NCI-H2171 treated with DMSO at 0.1 percent for 48 hours (cell line): ENCODE results near the gene MYRIP.
"Not testable (repeated sequence)": the region's sequence is repeated elsewhere in the genome, so short reads cannot be mapped to it uniquely, and the experiment has no call there.

Experiments
- DNase-seq: peaks from one replicate; lab custom pipeline; 2025; lab: John Stamatoyannopoulos, UW

The MYRIP gene

DNA sequence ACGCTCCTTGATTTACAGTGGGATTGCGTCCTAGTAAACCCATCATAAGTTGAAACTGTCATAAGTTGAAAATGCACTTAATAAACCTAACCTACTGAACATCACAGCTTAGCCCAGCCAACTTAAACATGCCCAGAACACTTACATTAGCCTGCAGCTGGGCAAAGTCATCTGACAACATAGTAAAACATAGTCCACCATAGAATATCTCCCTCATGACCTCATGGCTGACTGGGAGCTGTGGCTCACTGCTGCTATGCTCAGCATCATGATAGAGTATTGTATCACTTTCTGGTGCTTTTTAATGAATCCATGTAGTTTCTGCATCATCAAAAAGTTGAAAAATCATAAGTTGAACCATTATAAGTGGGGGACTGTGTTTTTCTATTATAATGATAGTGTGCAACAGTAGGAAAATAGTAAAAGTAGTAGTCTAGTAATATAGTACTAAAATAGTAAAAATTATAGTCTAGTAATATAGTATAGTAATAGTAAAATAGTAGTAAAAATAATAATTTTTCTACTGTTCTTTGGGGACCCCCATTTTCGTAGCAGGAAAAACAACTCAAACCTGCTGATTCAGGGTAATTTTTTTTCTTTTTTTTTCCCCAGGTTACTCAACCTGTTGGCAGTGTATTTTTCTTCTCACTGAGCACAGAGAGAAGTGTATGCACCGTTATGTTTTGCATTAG lies 233.5 kb downstream of the MYRIP start:
- DNase-seq, result no peak

DNA sequence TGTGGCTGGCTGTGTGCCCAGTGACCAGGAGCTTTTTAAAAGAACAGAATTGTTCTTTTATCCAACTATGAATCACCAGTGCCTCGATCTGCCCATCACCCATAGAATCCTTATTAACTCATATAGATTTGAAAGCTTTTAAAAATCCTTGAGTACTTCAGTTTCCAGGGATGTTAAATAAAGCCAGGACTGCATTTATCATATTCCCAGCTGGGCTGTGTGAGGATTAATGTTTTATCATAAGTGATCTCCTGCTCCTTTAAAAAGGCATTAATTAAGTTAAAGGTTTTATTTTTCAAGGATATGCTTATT lies 234.0 kb downstream of the MYRIP start:
- no peak for DNase-seq

DNA sequence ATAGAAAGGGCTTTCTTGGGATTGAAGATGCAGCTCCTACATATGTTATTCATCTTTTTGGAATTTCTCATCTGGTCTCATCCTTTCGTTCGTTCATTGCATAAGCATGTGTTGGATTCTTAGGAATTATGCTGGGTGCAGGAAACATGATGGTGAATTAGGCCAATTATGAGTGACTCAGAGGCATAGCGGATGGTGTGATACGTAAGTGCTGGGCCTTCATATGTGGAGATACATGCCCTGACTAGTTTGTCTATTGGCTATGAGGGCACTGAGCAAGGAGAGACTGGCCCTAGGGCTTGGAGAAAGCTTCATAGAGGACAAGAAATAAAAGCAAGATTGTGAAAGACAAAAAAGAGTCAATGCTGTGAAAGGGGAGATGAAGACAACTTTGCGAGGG lies 235.1 kb downstream of the MYRIP start:
- no peak for DNase-seq

DNA sequence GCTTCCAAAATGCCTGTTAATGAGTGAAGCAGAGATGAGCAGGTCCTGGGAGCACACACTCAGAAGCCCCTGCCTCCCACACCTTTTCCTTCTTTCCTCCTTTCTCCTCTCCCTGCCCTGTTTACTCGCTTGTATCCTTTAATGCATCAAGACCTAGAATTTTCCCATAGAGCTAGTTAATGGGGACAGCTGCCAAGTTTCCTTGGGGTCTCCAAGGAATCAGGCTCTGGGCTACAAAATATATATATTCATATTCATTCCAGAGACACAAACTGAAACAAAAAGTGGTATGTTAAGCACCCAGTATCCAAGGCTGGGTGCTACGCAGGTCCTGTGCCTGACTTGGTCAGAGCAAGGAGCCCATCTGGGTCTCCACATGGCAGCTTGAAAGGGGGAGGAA lies 235.6 kb downstream of the MYRIP start:
- no peak for DNase-seq

DNA sequence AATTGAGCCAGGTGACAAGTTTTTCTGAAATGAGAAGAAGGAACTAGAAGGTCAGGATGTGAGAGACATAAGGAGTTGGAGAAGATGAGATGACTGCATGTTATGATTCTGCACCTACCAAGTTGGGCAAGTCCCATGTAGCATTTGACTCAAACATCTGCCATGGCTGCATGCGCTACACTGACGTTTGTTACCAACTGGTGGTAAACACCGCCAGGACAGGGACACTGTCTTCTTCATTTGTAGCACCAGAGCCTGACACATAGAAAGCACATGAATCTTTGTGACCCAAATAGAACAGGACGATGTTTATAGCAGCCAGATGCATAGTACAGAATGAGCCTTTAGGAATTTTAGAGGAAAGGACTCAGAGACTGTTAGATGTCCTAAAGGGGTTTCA lies 236.7 kb downstream of the MYRIP start:
- no peak for DNase-seq

DNA sequence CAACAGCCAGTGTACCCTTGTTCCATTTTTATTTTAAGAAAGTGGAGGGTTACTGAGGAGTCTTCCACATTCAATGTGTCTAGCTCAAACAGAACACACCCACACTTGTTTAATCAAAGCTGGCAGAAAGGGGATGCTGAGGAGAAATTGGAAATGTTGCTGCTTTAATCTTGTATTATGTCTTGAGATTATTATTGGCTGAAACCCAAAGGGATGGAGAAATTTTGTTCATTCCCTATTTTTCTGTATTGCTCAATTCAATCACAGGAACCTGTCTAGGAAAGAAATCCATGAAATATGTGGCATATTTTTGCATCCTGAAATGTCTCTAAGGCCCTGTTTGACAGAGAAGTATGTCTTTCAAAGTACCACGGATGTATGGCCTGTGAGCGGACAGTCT lies 238.0 kb downstream of the MYRIP start:
- DNase-seq, result no peak

DNA sequence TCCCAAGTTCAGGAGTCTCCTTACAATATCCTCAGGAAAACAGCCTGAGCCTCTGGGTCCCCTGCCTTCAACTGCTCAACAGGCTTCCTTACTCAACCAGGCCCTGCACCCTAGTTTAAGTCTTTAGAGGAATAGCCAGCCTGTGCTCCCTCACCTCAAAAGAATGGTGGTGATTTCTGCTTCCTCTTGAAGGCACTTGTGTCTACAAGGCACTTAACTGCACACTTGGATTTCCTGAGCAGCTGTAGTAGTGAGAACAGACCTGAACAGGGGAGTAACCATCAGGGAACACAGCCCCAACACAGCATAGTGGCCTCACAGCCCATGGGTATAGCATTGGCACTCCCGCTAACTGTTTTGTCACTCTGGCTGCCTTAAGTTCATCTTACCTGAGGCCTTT lies 244.3 kb downstream of the MYRIP start:
- DNase-seq, result no peak

DNA sequence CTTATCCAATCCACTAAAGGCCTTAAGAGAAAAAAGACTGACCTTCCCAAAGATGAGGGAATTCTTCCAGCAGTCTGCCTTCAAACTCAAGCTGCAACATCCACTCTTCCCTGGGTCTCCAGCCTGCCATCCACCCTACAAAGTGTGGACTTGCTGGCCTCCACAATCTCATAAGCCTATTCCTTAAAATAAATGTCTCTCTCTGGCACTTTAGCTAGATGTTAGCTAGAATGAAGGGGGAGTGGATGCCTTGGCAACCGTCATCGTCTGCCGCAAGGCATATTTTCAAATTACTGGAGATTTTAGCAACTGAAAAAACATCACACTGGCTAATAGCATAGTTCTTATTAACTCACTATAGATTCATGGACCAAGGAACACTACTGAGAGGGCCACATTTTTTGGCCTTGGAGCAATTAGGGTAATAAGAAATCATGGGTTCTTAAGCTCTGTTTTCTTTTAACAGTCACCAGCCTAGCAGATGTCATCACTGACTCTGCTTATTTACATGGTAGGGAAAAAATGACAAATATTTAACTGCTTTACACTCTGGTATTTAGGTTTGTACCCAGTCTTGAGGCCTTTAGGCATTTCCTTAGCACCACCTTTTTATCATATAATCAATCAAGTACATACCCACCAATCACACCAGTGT lies 245.3 kb downstream of the MYRIP start:
- DNase-seq, result no peak

DNA sequence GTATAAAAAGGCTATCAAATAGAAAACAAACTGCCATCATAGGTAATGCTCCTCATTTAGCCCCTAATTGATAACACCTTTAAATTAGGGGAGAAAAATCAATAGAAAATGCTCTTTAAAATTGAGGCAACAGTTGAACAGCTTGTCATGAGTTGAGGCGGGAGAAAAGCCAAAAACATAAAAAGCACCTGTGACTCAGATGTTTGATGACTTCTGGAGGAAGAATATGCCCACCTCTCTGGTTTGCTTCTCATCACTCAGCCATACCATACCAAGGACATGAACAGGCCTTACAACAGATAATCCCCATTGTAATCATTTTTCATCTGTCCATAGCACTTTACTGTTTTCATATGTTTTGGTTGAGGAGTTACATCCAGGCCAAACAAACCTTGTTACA lies 246.0 kb downstream of the MYRIP start:
- DNase-seq, result no peak

DNA sequence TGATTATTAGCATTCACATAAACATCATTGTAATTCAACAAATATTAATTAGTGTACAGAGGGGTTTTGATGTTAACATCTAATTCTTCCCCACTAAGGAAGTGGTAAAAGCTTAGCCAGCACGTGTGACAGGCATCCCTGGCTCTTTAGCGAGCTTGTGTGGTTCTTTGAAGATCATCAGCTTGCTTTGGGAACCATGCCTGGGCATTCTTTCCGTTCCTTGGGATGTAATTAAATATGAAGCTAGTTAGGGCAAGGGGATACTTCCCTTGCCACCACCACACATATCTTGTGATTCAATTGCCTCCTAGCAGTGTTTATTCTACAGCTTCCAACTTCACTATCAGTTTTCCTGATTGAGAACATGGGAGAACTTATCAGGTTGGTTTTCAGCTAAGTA lies 246.5 kb downstream of the MYRIP start:
- no peak for DNase-seq

DNA sequence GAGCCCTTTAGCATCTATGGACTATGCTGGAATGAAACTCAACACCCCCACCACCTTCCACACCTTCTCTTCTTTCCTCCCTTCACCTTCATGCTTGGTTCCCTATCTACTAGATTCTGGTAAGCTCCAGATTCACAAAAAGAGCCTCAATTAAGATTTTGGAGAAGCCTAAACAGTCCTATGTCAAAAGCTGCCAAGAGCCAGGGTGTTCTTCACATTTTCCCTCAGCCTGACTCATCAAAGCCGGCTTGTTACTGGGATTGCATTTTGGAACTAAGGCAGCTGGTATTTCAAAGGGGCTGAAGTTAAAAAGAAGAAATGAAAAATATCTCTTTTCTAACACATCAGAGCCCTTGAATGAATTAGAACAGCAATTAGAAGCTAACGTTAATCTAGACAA lies 247.7 kb downstream of the MYRIP start:
- no peak for DNase-seq

DNA sequence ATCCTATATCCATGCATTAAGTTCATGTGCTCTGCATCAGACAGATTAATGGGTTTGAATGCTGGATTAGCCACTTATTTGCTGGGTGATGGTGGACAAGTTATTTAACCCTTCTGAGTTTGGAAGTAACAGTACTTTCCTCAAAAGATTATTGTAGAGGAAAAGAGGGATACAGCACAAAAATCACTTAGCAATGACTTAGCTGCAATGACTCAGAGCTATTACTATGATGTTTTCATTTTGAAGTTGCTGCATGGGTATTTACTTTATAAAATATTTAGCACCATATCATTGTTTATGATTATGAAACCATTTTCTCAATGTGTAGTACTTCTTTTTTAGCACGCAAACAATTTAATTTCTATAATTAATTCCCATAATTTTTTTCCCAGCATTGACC lies 248.4 kb downstream of the MYRIP start:
- no peak for DNase-seq

DNA sequence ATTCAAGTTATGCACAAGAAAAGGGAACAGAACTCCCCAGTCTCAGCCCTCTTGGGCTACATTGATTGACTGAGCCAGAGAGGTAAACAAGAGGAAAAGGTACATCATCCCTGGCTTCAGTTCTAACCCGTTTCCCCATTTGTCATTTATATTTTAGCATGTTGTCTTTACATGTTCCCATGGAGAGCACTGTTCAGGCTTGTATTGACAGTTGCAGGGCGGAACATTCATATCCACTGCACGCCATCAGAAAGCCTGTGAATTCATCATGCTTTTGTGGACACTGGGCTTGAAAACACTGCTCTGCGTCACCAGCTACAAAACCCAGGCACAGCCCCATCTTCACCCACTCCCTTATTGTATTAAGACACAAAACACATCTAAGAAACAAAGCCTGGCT lies 259.2 kb downstream of the MYRIP start:
- DNase-seq, result no peak

DNA sequence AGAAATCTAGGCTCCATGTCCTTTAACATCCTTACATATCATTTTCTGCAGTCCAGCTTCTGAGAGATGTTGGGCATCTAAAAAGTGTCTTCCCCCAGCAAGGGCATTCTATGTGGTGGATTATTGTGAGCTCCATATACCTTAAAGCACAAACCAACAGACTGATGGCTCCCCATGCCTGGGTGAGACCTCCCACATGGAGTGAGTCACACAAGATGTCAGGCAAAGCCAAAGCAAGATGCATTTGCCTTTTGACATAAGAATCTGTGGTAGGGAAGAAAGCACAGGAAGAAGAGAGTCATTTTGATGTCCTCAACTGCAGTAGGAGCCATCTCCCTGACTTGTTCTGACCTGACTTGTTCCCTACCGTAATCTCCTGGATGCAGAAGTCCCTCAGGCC lies 261.4 kb downstream of the MYRIP start:
- no peak for DNase-seq

DNA sequence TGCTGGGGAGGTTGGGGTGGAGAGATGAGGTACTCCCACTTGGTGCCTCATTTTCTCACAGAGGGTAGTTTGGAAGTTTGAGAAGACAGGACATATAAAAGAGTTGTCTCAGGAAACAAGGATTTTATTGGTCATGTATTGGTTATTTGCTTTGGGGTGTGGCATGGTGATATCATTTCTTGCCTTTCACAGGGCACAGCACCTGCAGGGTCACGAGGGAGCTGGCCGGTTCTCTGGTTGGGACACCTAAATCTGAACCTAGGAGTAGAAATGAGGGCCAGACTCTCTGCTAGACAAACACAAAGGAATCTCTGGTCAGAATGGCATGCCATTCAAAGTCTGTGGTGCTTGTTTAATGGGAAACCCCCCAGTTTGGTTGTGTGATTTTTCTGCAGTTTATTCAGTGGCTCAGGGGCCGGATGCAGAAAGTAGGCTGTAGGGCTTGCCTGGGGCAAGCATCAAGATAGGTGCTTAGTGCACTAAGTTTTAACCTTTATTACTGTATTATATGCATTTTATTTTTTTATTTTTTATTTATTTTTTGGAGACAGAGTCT lies 262.4 kb downstream of the MYRIP start:
- no peak for DNase-seq

DNA sequence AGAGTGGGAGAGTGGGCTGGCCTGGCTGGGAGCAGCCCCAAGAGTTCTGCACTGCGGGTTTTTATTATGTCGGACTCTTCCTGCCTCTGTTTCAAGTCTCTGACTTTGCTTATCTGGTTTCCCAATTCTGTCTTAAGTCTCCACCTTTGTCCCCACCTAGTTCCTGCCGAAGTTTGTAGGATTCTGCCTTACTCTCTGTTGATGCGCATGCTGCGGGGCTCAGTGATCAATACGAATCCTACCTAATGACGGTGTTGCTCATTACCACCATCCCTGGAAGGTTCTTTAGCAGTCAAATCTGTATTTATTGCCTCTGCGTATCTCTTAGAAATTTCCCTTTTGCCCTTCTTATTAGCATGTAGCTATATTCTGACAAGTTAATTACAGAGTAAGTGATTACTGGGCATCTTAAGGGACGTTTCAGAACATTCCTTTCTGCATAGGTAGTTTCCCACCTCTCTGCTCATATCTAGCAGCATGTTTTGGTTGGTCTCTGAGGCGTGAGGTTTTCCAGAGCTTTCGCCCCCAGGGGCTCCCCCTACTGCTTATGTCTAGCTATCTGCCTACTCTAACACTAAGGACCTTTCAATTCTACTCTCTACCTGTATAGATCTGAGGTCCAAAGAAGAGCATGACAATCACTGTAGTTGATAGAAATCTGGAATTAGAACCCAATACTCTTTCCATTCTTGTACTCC lies 264.1 kb downstream of the MYRIP start:
- DNase-seq, result no peak

DNA sequence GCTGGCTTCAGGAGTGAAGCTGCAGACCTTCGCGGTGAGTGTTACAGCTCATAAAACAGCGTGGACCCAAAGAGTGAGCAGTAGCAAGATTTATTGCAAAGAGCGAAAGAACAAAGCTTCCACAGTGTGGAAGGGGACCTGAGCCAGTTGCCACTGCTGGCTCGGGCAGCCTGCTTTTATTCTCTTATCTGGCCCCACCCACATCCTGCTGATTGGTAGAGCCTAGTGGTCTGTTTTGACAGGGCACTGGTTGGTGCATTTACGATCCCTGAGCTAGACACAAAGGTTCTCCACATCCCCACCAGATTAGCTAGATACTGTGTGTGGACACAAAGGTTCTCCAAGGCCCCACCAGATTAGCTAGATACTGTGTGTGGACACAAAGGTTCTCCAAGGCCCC lies 267.7 kb downstream of the MYRIP start:
- not testable (repeated sequence) for DNase-seq

DNA sequence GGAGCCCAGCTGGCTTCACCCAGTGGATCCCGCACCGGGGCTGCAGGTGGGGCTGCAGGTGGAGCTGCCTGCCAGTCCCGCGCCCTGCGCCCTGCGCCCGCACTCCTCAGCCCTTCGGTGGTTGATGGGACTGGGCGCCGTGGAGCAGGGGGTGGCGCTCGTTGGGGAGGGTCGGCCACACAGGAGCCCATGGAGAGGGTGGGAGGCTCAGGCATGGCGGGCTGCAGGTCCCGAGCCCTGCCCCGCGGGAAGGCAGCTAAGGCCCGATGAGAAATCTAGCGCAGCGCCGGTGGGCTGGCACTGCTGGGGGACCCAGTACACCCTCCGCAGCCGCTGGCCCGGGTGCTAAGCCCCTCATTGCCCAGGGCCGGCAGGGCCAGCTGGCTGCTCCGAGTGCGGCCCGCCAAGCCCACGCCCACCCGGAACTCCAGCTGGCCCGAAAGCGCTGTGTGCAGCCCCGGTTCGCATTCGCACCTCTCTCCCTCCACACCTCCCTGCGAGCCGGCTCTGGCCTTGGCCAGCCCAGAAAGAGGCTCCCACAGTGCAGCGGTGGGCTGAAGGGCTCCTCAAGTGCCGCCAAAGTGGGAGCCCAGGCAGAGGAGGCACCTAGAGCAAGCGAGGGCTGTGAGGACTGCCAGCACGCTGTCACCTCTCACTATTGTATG lies 268.6 kb downstream of the MYRIP start:
- not testable (repeated sequence) for DNase-seq

DNA sequence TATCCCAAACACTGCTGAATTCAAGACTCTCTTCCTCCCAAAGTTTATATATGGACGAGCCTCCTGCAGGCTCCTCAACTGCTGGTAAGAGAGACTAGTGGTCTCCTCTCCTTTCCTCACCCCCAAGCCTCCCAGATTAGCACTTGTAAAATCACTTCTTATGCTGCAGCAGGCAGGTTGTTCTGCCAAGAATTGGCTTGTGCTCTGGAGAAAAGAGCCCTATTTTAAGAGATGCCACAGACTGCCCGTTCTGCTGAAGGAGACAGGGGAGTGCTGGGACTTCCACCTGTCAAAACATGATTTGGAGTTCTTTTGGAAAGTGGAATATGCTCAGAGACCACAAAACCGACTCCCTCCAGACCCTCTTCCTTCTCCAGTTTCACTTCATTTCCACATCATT lies 269.2 kb downstream of the MYRIP start:
- no peak for DNase-seq

DNA sequence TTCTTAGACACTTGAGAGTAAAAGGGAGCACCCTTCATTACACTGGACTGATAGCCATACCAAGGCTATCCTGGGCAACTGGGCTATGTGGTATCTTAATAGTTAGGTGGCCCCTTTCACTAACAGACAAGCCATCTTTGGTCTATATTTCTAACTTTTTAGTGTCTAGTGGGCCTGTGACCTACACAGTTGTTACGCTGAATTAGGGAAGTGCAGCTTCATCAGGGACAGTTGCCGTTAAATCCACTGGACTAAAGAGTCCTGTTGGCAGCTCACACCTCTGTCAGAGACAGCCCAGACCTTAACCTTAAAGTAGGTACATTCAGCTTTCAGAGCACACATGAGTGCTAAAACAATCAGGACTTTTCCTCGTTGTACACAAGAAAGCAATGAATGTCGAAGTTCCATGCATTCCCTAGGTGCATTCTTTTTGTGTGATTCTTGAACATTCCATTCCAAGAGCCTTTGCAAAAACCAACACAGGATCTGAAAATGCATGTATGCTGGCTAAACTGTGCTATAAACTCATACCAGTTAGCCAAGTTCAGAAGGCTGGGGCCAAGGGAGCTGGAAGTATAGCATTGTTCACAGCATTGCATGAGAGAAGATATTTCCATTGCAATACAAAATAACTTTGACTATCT lies 269.9 kb downstream of the MYRIP start:
- DNase-seq, result no peak

DNA sequence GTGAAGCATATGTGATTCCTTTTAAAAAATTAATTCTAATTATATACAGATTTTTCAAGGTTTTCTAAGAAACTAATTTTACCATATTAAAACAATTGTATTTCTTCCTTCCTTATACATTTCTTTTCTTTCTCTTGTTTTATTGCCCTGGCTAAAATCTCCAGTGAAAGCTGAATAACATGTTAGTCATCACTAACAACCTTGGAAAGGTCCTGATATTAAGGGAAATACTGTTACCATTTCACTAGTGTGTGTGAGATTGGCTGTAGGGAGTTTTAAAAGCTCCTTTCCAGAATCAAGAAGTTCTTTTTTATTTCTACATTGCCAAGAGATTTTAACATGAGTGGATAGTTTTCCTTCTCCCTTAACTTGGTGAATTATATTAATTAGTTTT lies 270.4 kb downstream of the MYRIP start:
- DNase-seq, result no peak

DNA sequence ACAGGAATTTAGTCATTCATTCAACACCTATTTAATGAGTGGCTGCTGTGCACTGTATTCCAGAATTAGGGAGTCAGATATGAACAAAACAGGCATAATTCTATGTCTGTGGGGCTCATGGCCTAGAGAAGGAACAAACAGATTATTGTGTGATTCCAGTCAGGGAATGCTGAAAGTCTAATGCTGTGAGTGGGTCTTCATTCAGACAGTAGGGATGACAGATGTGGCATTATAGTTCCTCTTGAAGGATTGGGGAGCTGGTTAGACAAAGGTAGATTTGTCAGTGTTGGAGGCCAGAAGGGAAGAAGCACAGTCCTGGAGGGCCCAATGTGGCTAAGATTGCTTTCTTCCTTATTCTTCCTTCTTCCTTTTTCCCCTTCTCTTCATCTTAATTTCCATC lies 273.7 kb downstream of the MYRIP start:
- no peak for DNase-seq
